Ectodermal cell (in vitro differentiated cells): Measurements from ENCODE around the gene ECM2.

Experiments used
- H3K27ac ChIP-seq: 2 replicates; pipeline ENCODE4 v1.7.0; 2013; ENCODE audit warnings: mild to moderate bottlenecking, low read depth, low read length; ENCODE audit not compliant: insufficient read depth, poor library complexity, severe bottlenecking
- H3K27me3 ChIP-seq: 2 replicates; pipeline ENCODE4 v1.7.0; 2013; ENCODE audit warnings: mild to moderate bottlenecking, low read length; ENCODE audit not compliant: insufficient read depth, control insufficient read depth, poor library complexity, severe bottlenecking
- H3K36me3 ChIP-seq: one replicate; pipeline ENCODE4 v1.7.0; 2013; ENCODE audit warnings: low read length; ENCODE audit not compliant: control insufficient read depth, insufficient read depth
- H3K4me1 ChIP-seq: one replicate; pipeline ENCODE4 v1.7.0; 2013; ENCODE audit warnings: low read length; ENCODE audit not compliant: control insufficient read depth, insufficient read depth
- H3K4me3 ChIP-seq: 2 replicates; pipeline ENCODE4 v1.7.0; 2013; ENCODE audit warnings: low read depth, low read length, control low read depth; ENCODE audit not compliant: insufficient read depth
- H3K9me3 ChIP-seq: 2 replicates; pipeline ENCODE4 v1.7.0; 2013; ENCODE audit warnings: mild to moderate bottlenecking, low read length, moderate library complexity; ENCODE audit not compliant: control insufficient read depth
- WGBS, 2 experiments: methylation state at CpG; one replicate each; pipeline ENCODE4 v1.1.7; 2013; ENCODE audit warnings: missing lambda C conversion rate in 2 of 2; 5-methylcytosine and 5-hydroxymethylcytosine counted together

Gene ECM2

DNA sequence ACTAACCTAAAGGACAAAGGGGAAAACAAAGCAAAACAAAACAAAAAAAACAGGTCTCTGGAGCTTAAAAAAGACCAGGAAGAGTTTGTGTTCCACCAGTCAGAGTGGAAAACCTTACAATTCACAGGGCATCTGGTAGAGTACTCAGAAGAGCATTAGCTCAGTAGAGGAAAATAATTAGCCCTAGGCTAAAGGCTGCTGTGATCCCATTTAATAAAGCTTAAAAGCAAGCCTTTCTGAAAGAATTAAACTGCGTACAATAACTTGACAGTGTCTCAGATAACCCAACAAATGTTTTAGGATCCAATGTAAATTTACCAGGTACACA, 7.3 kb downstream of the ECM2 start:
- no peaks in the 10 kb centered on the region for H3K4me1 ChIP-seq
- 90 to 93% methylated on average over 1 of the region's 1 CpG for WGBS, 2 experiments
- H3K4me3 ChIP-seq: no peak overlapping the region
- H3K27me3 ChIP-seq: no peaks in the 10 kb centered on the region
- no peak overlapping the region for H3K27ac ChIP-seq
- no peaks in the 10 kb centered on the region for H3K9me3 ChIP-seq
- H3K36me3 ChIP-seq: no peaks in the 10 kb centered on the region

DNA sequence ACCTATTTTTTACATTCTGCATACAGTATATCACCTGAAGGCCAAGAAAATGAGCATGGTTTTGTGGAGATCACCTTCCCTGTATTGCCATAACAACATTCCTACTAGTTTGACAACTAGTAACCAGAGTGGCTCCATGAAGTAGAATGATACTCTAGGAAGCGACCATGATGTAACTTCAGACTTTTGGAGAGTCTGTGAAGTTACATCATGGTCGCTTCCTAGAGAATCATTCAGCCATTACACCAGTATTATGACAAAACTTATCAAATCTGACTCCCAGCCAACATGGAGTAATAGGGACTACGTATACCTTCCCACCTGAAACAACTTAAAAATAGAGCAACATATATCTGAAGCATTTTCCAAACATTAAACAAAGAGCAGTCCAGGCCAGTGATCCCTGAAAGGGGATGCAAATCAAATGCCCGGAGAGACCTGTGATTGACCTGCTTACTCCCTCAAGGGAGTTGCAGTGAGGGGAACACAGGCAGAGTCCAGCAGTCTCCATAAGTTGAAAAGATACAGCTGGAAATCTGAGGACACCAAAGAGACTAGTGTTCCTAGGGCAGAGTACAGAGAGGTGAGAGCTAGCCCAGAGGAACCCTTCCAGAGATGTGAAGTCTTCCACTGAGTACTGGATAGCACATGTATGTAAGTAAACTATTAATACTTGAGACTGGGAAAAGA, 7.8 kb downstream of the ECM2 start:
- Histone ChIP-seq H3K9me3 (no peaks in the 10 kb centered on the region), H3K27me3 (no peaks in the 10 kb centered on the region), H3K4me1 (no peaks in the 10 kb centered on the region), H3K27ac (no peak overlapping the region), H3K4me3 (no peak overlapping the region), H3K36me3 (no peaks in the 10 kb centered on the region)
- WGBS, 2 experiments: 89 to 92% methylated on average over 4 of the region's 4 CpGs

DNA sequence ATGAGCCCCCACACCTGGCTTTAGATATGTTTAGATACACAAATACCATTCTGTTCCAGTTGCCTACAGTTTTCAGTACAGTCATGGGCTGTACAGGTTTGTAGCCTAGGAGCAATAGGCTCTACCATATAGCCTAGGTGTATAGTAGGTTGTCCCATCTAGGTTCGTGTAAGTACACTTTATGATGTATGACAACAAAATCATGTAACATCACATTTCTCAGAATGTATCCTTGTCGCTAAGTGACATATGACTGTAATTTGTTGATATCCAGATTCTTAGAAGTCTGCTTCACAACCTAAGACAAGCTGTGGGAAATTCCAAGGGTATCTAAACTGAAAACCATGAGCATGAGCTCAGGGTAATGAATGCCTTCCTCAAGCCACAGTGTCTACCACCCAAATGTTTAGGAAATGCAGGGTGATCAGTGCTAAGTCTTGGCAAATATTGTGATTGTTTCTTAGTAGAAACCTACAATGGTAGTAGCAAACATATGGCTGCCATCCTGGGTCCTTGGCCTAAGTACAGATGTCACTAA, 8.4 kb downstream of the ECM2 start:
- no peaks in the 10 kb centered on the region for H3K9me3 ChIP-seq

DNA sequence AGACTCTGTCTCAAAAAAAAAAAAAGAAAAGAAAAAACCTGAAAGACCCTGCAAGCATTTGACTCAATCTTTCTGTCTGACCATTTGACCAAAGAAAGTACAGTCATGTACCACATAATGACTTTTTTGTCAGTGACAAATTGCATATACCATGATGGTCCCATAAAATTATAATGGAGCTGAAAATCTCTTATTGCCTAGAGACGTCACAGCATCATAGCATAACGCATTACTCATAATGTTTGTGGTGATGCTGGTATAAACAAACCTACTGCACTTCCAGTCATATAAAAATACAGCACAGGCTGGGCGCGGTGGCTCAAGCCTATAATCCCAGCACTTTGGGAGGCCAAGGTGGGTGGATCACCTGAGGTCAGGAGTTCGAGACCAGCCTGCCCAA, 10.5 kb downstream of the ECM2 start:
- Histone ChIP-seq H3K9me3 (no peaks in the 10 kb centered on the region), H3K27me3 (no peaks in the 10 kb centered on the region), H3K36me3 (no peaks in the 10 kb centered on the region), H3K27ac (no peak overlapping the region), H3K4me1 (no peaks in the 10 kb centered on the region), H3K4me3 (no peak overlapping the region)
- 89 to 95% methylated on average over 3 to 5 of the region's 5 CpGs for WGBS, 2 experiments

More for the DNA sequence above, 8.4 kb downstream of the ECM2 start:
- H3K4me1 ChIP-seq: no peaks in the 10 kb centered on the region
- no peak overlapping the region for H3K27ac ChIP-seq
- H3K4me3 ChIP-seq: no peak overlapping the region
- H3K27me3 ChIP-seq: no peaks in the 10 kb centered on the region
- 83 to 84% methylated on average over 1 to 2 of the region's 2 CpGs for WGBS, 2 experiments
- H3K36me3 ChIP-seq: no peaks in the 10 kb centered on the region

DNA sequence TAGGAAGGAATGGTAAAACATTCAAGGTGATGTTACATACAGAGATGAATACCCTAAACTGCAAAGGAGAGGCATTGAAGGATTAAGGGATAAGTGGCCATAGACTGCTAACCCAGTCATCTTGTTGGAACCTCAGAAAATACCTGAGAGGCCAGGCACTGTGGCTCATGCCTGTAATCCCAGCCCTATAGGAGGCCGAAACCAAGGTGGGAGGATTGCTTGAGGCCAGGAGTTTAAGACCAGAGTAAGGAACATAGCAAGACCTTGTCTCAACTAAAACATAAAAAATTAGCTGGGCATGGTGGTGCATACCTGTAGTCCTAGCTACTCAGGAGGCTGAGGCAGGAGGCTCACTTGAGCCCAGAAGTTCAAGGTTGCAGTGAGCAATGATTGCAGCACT, 10.9 kb downstream of the ECM2 start:
- WGBS, 2 experiments: 91 to 94% methylated on average over 1 of the region's 1 CpG
- Histone ChIP-seq H3K4me1 (no peaks in the 10 kb centered on the region), H3K27me3 (no peaks in the 10 kb centered on the region), H3K9me3 (no peaks in the 10 kb centered on the region), H3K27ac (no peak overlapping the region), H3K36me3 (no peaks in the 10 kb centered on the region), H3K4me3 (no peak overlapping the region)

DNA sequence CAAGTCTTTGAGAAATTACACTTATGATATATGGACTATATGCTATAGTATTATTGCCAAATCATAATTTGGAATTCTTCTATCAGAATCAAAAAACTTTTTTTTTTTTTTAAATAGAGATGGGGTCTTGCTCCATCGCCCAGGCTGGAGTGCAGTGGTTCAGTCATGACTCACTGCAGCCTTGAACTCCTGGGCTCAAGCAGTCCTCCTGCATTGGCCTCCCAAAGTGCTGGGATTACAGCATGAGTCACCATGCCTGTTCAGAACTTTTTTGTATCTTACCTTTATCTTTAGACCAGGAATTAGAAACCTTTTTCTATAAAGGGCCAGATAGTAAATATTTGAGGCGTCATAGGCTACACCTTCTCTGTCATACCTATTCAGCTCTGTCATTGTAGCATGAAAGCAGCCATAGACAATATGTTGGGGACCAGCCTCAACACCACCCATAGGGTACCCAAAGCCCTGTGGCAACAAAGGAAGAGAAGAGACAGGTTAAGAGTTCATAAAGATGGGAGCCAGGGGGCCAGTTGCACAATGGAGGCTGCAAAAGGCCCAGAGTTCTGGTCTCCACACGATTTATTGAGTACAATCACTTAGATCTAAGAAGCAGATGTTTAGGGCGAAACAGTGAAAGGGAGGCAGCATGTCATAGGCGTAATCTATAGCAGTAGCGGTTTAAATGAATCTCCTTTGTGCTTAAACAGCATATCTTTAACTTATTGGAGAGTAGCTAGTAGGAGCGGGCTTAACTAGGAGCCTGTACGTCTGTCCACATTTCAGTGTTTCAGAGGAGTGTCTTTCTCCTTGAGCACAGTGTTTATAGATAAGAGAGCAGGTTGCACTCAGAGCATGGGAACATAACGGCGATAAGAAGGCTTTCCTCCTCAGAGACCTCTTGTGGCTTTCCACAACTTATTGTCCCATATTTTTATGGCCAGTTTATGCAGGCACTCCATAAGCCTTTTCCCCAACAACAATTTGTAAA, 12.5 kb downstream of the ECM2 start:
- H3K27ac ChIP-seq: no peak overlapping the region
- no peak overlapping the region for H3K4me3 ChIP-seq
- H3K4me1 ChIP-seq: no peaks in the 10 kb centered on the region
- H3K9me3 ChIP-seq: no peaks in the 10 kb centered on the region
- WGBS, 2 experiments: 97% methylated on average over 10 of the region's 10 CpGs
- H3K36me3 ChIP-seq: no peaks in the 10 kb centered on the region
- H3K27me3 ChIP-seq: no peaks in the 10 kb centered on the region

DNA sequence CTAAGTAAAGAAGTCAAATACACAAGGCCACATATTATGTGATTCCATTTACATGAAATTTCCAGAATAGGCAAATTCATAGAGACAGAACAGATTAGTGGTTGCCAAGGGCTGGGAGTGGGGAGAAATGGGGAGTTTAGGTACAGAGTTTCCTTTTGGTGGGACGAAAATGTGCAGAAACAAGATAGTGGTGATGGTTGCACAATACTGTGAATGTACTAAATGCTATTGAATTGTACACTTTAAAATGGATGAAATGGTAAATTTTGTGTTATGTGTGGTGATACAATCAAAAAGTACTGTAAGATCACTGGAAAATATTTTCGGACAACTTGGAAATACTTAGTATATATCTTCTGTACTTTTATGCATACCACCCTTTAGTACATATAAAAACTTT, 15.0 kb downstream of the ECM2 start:
- WGBS, 2 experiments: 81 to 95% methylated on average over 1 of the region's 2 CpGs
- Histone ChIP-seq H3K4me3 (no peak overlapping the region), H3K4me1 (peaks cover 4% of the 10 kb centered on the region), H3K27me3 (no peaks in the 10 kb centered on the region), H3K9me3 (no peaks in the 10 kb centered on the region), H3K27ac (no peak overlapping the region), H3K36me3 (no peaks in the 10 kb centered on the region)

DNA sequence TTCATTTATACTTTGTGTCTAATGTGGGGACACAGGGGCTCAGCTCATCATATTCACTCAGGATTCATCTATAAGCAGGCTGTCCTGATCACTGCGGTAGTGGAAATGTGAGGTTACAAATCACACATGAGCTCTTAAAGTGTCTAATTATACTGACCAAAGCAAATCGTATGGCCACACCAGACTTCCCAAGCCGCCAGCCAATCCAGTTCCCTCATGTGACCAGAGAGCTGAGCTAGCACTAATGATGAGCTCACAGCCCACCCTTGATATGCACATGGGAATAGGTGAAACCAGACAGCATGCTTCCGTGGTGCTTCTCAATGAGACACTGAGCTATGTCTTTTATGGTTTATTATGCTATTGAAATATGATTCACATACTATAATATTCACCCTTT, 17.6 kb downstream of the ECM2 start:
- peaks cover 4% of the 10 kb centered on the region for H3K4me1 ChIP-seq
- no peaks in the 10 kb centered on the region for H3K9me3 ChIP-seq
- no peak overlapping the region for H3K4me3 ChIP-seq
- no peaks in the 10 kb centered on the region for H3K36me3 ChIP-seq
- no peak overlapping the region for H3K27ac ChIP-seq
- WGBS, 2 experiments: 87 to 92% methylated on average over 4 of the region's 4 CpGs
- H3K27me3 ChIP-seq: no peaks in the 10 kb centered on the region

DNA sequence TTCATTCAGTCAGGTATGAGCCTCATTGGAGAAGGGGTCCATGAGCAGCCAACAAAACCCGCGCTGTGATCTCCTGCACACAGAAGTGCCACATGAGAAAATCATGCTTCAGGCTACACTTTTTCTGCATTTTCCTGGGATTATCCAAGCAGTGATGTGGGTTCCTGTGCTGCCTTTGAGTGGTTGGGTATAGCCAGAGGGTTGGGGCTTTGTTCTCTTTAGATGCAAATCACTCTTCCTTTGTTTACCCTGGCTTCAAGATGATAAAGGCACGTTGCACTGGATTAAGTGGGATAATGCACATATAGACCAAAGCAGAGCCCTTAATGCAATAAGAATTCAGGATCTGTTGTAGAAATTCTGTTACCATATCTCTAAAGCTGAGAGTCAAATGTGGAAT, 18.7 kb downstream of the ECM2 start:
- H3K36me3 ChIP-seq: no peaks in the 10 kb centered on the region
- H3K27ac ChIP-seq: no peak overlapping the region
- H3K4me1 ChIP-seq: peaks cover 4% of the 10 kb centered on the region
- no peaks in the 10 kb centered on the region for H3K27me3 ChIP-seq
- H3K9me3 ChIP-seq: no peaks in the 10 kb centered on the region
- no peak overlapping the region for H3K4me3 ChIP-seq
- WGBS, 2 experiments: 34 to 40% methylated on average over 3 of the region's 3 CpGs

DNA sequence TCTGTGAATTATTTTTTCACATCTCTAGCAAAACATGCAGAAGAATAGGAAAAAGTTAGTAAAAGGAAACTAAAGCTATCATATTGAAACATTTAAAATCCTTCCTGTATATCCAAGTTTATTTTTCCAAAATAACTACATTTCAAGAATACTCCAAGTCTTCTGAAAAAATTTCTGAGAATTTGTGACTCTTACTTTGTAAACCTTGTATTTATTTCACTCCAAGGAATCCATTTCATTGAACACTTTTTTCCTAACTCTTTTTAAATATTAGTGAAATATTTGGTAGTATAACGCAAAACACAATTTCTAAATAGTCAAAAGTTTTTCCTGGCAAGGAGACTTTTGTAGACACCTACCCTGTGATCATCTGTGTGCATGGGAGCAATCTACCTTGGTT, 19.3 kb downstream of the ECM2 start:
- H3K27ac ChIP-seq: no peak overlapping the region
- H3K9me3 ChIP-seq: no peaks in the 10 kb centered on the region
- peaks cover 4% of the 10 kb centered on the region for H3K4me1 ChIP-seq
- H3K4me3 ChIP-seq: no peak overlapping the region
- no peaks in the 10 kb centered on the region for H3K36me3 ChIP-seq
- no peaks in the 10 kb centered on the region for H3K27me3 ChIP-seq
- WGBS, 2 experiments: 100% methylated on average over 1 of the region's 1 CpG; no CpG with 5 or more reads in 1 of the 2 experiments
